Right renal cortex interstitium (tissue), 3 donors: ENCODE results near the gene LNX1. TPM values are rescaled to one million over a fixed set of nuclear protein-coding genes. Genes with fewer than 3 reads are reported as not detected.
A peak's percentile ranks its signal among the peaks of the same experiment; 100 is the strongest.

Experiments used
- DNase-seq, 3 donors: peaks; one replicate each; pipeline ENCODE4 v3.0.0-alpha.2; 2013; ENCODE audit warnings: low read depth in 3 of 3, low spot score in 2 of 3
- polyA plus RNA-seq, 3 donors: library from polyadenylated mRNA; unstranded; fragments of 120-200 nt; gene quantifications; one replicate each; pipeline ENCODE4 v1.2.1, GENCODE V29; 2013; ENCODE audit not compliant: insufficient read length in 3 of 3

Gene LNX1
- polyA plus RNA-seq, 3 donors = 17.0 to 18.1 (median 17.3) TPM

DNA sequence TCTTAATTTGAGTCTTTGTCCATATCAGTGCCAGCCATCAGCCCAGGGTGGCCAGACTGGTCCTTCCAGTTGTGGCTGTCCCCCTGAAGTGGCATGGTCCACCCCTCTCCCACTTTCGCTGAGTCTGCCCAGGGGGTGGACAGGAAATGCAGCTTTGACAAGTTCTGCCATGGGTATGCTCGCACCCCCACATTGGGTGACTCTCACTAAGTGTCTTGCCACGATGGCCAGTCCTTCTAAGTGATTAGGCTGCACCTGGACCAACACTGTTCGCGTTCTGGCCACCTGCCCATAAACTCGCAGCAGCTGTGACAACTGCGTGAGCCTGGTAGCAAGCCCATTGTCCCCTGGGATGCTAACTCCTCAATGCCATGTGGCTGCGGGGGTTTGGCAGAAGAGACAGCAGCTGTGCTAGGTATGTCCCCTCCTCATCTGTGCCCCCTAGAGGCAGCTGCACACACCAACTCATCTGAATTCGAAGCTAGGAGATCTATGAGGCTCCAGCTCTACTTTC lies 10.0 kb upstream of the LNX1 start:
- DNase-seq = no peak

DNA sequence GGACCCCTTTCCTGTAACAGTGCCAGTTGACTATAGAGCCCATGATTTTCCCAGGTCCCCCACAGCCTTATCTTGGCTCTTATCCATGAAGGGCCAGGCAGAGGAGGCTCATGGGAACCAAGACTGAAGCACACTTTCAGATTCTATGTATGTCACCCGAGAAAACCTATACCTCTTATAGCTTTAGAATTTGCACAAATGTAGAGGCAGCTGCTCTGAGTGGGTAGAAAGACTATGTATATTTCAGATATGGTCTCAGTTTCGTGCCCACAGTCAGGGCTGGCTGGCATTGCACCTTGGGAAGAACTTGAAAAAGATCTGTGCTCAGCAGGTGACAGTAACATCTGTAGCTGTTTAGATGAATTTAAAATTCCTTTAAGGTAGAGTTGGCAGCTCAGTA lies 8.3 kb upstream of the LNX1 start:
- DNase-seq = no peak

DNA sequence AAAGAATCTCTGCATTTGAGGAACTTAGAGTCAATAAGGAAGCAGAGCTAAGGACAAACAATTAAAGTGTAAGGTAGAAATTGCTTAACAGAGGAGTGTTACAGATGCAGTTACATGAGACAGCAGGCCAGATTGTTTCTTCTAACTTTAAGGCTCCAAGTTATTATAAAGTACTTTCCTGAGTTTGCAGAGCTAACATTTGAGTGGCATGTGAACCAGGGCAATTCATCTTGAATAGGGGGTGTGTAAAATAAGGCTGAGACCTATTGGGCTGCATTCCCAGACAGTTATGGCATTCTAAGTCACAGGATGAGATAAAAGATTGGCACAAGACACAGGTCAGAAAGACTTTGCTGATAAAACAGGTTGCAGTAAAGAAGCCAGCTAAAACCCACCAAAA lies 7.6 kb upstream of the LNX1 start:
- DNase-seq = no peak

DNA sequence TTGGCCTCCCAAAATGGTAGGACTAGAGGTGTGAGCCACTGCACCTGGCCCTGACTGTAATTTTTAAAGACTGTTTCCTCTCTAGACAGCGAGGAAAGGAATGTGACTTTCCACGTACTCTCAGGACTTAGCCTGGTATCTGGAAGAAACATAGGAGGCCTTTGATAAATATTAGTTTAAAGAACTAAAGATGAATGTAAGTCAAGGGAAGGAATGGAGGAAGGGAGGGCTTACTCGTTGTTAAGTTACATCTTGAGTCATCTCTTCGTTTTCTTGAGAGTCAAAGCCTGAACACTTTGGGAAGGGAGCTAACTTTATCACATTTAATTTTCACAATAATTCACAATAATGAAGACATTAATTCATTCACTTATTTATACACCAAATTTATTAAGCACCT lies 7.2 kb upstream of the LNX1 start:
- no peak for DNase-seq

DNA sequence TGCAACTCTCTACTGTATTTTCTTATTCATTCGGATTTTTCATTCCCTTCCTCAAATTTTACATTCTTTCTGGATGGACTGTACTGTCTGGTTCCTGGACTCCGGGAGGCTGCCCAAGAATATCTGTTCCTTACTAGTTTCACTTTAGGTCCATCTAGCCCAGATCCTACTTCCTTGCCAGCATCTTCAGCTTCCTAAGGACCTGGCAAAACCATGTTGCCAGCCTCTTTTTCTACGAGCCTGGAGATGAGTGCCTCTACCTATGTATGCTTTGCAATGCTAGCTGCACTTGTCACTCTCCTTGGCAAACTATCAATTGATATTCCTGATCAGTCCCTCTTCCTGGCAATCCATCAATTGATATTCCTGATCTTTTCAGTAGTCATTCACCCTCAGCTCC lies 5.6 kb upstream of the LNX1 start:
- DNase-seq = no peak

DNA sequence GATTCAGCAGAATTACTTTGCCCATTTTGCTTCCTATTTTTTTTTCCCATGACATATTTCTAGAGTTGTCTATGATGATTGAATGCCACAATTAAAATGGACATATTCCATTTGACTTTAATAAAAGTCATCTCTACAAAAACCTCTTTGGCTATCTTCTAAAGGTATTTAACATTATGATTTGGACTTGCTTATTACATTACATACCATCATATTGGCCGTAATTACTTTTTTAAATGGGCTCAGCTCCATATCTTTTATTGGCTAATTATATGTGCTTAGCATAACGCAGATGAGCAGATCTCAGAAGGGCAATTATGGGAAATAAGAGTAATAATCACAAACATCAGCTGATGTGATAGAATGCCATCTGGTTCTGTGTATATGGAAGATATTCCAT lies 4.5 kb upstream of the LNX1 start:
- DNase-seq = no peak

DNA sequence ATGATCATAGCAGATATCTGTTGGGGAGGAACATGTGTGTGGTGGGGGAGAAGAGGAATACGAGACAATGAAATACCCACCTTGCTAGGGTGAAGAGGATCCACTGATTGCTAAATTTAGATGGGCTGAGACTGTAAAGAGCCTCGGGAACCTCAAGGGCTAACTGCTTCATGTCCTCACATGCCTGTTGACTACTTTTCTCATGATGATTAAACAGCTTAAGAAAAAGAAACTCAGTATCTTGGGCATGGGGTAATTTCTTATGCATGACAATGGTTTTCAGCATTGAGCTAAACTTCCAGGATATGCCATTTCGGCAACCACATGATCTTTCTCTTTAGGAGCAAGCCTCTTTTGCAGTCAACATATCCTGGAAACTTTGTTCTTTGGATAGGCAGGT lies 3.9 kb upstream of the LNX1 start:
- no peak for DNase-seq

DNA sequence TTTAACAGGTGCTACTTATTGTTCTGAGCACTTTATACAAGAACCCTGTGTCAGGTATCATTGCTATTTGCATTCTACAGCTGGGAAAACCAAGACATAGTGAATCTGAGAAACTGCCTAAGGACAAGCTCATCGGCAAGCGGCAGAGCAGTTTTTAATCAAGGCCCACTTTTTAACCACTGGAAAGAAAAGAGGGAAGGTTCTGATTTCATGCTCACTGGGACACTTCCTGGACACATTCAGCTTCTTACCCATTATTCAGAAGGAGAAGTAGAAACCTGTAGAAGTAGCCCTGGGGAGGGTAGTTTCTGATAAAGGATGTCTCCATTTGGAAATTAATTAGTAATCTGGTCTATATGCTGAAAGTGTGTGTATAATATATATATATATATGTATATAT lies 2.5 kb upstream of the LNX1 start:
- DNase-seq = no peak

DNA sequence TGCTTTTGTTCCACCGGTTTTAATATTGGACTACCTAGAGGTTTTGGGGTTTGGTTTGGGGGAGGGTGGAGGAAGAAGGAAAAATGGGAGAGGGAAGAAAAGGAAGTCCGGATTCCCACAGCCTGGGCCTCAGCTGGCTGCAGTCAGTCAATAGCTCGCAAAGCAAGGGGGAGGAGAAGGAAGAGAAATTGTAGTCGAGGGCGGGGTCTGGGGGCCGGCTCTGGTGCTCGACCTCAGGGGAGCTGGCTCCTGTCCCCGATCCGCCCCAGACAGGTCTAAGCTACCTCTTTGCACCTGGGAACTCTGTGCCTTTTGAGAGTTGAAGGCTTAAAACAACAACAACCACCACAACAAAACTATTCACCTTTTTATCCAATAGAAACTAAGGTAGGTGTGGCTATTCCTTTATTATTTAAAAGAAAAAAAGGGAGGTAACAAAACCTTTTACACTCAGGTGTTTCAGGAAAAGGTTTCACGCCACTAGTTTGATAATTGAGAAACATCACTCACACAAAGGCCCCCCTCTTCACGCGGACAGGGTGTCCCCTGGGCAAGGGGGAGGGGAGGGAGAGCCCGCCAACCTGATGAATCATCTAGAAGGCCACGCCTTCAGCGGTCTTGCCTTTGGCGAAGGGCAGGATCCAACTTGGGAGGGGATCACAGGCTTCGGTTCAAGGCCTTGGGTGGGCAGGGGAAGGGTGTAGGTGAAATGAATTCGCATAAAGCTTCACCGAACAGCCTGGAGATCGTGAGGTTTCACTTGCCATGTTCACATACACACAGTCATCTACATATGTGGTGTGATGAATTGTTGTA lies 1.6 kb upstream of the LNX1 start:
- no peak for DNase-seq

DNA sequence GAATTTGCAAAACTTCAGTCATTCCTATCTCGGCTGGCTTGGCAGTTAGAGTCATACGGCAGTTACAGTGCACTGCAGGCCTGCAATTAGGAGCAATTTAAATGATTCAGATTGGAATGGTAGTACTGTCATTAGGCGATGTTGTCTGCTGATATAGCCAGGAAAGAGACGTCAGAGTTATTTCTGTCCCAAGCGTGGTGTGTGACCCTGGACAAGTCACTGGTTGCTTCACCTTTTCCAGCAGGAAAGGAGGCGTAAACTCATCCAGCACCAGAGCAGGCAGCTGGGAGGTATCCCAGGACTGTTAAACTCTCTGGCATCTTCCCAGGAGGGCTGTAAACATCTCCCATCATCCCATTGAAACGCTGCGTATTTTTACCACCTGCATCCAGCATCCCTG lies 836 bp upstream of the LNX1 start:
- no peak for DNase-seq

DNA sequence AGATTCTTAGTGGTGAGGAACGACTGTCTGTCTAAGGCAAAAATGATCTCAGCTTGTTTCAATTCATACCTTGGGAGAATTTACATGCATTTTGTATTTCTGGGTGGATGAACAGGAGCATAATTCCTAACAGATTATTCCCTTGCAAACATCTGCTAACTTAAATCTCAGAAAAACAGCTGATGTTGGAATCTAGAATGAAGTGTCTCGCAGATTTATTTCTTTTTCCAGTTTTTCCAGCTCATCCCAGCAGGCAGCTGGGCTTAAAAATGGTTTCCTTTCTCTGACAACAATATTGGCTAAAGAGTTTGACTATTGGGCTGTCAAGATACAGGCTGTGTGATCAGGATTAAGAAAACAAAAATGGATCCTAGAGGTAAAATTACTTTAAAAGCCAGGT lies 1.1 kb downstream of the LNX1 start:
- DNase-seq = no peak

DNA sequence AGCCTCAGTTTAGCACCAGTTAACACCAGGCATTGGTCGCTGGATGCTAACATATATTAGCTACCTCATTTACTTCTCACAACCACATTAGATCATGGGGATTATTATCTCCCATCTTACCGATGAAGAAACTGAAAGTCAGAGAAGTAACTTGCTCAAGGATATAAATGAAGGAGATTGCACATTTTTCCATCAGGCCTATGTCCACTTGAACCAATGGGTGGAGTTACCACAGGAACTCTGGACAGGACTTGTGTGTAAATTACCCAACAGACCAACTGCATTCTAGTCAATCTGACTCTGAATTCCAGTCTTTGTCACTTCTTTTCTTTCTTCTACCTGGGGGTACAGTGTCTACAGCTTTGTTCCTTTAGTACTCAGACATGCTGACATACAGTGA lies 1.8 kb downstream of the LNX1 start:
- DNase-seq = no peak

DNA sequence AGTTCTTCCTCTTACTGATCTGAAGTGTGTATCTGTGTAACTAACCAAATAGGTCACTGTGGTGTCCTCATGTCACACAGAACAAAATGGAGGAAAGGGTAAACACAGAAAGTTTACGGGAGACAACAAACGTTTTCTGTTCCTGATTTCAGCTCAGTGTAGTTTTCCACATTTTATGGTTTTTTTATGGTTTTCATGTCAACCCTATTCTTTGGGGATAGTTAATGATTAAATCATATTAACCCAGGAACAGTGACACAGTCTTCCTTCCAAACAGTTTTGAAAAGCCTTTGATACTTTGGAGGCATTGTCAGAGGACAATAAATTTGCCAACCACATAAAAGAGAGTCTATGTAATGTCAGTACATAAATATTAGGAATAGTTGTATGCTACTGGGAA lies 4.2 kb downstream of the LNX1 start:
- no peak for DNase-seq

DNA sequence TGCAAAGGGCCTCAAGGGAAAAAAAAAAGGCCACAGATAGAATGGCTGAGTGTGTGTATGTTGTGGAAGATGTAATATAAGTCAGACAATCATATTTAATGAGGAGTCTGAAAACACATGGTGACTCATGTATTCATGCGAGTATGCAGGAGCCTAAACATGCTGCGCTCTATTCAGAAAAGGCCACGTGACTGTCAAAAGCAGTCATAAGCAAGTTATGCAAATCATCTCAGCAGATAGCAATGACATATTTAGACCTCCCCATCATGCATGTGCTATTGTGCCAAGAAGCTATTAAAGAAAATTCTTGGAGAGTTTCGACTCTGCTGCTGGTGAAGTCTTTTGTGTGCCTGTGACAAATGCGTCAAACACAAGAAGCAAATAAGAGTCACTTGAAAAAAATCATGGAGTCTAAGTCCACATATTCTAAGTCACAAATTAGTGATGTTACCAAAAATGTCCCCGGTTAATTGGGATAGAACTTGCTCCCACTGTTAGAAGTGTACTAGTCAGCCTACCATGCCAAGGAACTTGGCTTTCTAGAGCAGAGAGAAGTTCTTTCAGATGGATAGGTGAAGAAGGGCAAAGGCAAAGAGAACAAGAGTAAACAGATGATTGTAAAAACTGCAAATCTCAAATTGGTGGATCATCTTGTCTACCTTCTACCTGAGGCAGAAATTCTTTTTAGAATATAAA lies 5.0 kb downstream of the LNX1 start:
- DNase-seq = no peak

DNA sequence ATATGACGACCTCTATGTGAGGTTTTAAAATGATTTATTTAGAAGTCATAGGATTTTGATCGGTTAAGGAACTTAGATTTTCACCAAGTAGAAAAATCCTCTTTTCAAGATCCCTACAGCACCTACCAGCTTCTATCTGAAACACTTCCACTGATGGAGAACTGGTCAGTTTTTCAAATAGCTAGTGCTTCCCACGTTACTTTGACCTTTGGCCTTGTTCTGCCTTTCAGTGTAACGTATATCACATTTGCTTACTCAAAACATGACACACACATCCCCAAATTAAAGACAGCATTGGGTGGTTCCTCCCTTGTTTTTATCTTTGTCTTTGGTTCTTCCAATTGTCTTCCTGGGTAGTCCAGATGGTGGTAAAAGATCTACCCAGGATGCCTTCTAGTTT lies 6.6 kb downstream of the LNX1 start:
- DNase-seq = no peak

DNA sequence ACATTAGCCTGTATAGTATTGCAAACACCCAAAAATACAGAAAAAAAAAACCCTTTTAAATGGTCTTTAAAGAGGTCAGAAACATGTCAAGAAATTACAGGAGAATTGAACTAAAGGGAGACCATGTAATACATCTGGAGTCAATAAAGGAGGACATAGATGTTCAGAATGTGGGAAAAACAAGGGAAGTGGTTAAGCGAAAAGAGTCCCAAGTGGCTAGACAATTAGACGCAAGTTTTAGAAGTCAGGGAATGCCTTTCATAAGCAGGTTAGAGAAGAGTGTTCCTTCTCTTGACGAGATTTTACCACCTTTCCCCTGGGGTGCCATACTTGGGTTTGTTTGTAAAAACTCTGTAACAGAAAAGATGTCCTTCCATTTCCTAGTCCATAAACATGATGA lies 7.8 kb downstream of the LNX1 start:
- no peak for DNase-seq

DNA sequence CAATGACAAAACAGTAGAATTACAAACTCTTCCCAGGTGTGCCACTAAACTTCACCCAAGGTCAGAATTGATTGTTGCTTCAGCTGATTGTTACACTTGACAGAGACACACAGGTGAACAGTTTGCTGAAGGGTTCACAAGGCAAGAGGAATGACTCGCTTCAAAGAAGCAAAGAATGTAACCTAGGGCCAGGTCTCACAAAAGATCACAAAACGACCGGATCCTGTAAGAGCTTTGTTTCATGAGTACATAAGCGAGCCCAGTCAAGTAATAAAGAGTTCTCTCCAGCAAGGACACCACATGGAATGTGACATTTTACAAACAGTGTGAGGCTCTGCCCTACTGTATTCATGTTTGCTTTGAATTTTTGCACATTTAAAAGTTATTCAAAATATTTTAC lies 9.1 kb downstream of the LNX1 start:
- DNase-seq = no peak

DNA sequence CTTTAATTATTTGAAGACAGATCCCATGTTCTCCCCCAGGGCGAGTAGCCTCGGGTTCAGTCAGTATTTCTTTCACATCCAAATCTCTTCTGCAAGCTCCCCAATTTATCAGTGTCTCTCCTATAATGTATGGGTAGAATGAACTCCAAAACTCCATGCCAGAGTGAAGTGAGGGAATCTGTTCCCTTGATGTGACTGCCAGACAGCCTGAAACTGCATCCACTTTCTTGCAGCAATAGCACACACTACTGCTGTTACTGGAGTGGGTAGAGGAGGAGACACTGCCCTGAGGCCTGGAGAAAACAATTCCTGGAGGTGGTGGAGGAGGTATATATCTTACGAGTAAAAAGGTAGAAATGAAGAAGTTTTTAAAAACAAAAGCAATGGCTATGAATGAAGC lies 11.0 kb downstream of the LNX1 start:
- DNase-seq = no peak

DNA sequence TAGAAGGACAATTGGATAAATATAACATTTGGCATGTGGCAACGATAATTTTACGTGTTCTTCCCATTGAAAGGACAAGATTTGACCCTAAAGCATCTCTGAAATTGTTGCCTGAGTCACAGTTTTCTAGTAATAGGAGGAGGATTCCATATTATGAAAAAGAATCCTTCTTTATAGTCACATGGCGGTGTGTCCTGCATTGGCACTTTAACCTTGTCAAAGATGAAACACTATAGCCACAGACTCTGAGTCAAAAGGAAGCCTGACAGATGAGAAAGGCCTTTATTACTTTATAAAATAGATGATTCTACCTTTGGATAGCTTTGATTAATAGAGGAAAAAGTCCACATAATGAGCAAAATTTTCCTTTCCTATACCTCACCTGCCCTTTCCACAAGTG lies 11.5 kb downstream of the LNX1 start:
- DNase-seq = no peak

DNA sequence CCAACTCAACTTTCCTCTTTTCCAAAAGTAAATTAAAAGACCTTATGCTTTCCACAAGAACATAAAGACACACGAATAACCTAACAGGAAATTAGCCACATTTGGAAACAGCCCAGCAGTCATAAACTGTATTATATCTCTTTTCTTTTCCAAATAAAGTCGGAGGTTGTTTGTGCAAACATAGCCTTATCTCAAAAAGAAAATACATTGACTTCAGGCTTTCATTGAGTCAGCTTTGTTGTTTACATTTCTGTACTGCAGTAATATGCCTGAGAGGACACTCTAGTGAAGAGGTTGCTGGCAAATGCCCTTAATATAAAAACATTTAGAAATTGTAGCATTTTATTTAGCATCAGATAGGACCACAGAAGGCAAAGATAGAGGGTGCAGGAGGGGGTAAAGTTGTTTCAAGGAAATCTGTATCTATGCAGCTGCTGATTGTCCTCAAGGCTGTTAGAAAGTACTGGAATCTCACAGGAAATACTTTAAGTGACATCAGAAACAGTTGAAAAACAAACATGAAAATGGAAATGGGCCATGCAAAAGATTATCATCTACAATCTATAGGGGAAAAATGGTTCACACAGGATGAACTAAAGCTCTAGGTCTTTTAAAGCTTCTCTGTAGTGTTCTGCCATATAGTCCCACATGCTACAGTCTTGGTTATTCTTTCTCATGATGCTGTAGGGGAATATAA lies 14.5 kb downstream of the LNX1 start:
- DNase-seq = peak in 2 of 3 donors; percentile 63 to 67

DNA sequence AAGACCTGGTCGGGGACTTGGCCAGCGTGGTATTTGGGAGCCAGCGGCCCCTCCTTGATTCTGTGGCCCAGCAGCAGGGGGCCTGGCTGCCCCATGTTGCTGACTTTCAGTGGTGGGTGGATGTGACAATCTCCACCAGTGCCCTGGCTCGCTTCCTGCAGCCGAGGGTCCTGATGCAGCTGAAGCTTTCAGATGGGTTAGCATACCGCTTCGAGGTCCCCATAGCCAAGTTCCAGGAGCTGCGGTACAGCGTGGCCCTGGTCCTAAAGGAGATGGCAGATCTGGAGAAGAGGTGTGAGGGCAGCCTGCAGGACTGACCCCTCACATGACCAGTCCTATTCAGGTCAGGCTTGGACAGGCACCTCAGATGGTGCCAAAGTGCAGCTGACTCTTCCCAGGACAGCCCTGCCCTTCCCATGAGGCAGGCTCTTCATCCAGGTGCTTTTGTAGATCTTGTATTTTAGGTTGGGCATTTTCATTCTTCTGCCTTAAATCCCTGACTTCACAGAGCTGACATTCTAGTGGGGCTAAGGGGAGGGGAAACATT lies 15.1 kb downstream of the LNX1 start:
- no peak for DNase-seq
